HG02981 (cell line): ENCODE data around the gene ABCC11.

Source experiments
- ATAC-seq: cut with Tn5 transposase; IDR thresholded peaks from one replicate; pipeline ENCODE4 v1.9.1; 2021; ENCODE audit warnings: mild to moderate bottlenecking, moderate library complexity; ENCODE audit not compliant: unreplicated experiment

The ABCC11 gene

DNA sequence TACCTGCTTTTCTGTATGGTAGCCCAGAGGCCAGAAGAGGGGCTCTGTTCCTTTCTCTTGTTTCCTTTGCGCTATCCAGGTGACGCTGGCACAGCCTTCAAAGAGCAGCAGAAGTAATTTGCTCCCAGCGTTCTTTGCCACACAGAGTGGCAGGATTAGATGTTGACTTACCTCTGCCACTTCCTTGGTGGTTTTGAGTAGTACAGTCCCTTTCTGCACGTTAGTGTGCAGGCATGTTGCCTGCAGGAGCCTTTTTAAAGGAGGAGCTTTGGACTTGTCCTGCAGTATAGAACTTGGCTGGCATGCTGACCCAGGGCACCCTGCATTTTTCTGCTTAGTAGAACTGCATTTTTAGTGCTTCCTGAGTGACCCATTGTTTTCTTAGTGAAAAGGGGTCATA is at the start of gene ABCC11:
ABCC11 (minus strand) TSS at position 229 of the 400 bp plus-strand sequence. CDS start 15,618 bp downstream, outside the sequence.
- no peak for ATAC-seq

DNA sequence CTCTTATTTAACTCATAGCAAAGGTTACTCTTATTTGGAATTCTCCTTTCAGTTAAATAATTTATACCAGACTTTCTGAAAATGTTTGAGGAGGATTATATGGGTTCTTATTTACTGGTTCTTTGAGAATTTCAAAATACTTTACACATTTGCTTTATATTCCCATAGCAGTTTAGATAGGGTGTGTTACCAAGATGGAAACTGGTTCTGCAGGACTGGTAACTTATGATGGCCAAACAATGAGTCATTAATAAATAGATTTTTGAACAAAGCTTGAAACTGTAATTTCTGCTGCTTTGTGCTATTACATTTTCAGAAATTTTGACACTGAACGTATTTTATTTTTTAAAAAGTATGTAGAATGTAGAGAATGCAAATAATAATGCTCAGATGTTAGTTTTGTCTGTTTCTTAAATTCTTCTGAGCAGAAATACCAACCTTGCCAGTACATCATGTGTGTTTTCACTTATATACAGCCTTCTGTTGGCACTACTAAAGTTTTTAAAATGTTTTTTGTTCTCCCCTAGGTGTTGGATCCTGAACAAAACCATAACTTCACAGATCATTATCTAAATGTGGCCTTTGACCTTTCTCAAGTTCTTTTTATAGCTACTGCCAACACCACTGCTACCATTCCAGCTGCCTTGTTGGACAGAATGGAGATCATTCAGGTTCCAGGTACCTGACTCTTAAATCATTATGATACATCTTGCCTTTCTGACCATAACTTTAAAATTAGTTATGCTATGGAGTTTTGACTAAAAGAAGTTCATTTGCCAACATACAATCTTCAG is 48.3 kb upstream of the ABCC11 start:
- no peak for ATAC-seq

DNA sequence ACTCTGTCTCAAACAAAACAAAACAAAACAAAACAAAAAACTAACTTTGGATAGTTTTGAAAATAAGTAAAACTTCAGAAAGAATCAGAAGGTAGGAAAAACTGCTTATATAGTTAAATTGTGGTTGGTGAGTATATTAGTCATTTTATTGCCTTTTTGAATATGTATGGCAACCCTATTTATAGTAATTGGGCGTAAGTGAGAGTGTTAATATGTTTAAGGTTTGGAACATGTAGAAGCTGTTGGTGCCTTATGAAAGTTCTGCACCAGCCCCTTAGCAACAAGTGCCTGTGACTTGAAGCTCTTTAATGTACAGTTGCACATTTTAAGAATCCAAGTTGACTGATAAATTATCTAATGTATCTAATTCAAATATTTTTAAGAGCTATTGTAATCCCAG is 47.4 kb upstream of the ABCC11 start:
- no peak for ATAC-seq

DNA sequence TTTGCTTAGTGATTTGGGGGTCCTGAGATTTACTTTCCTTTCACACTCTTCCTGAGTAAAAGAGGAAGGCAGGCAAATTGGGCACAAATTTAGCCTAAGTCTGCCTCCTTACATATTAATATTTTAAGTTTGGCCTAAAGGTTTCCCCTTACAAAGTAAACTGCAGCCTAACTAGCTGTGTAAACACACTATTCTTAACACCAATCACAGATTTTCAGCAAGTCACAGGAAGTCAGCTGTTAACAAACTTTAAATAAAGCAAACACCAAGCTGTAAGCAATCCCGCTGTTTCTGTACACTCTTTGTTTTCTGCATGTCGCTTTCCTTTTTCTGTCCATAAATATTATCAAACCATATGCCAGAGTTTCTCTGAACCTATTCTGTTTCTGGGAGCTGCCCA is 45.1 kb upstream of the ABCC11 start:
- no peak for ATAC-seq

DNA sequence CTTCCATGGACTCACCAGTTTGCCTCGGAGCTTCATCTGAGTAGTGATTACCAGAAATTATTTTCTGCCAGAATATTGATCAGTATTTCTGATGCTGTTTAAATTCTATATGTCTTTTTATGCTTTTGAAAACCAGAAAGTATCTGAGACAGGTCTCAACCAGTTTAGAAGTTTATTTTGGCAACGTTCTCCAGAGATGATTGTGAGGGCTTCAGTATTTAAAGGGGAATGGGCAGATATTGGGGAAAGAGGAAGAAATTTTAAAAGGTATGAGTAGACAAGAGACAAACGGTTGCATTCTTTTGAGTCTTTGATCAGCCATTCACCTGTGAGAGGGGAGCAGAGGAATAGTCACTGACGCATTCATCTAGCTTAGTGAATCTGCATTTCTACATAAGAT is 44.4 kb upstream of the ABCC11 start:
- no peak for ATAC-seq

DNA sequence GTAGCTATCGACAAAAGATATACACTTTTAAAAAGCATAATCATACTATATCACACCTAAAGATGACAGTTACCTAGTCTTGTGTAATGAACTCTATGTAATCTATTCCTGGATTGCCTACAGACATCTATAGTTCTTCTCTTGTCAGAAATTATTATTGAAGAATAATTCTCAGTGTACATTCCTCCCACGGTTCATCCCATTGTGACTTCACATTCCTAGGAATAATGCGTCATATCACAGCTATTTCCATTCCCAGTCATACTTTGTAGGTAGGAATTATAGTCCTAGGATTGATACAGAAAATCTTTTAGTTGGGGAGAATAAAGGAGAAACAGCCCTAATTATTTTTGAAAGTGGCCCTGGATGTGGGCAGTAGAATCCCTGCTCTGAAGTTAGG is 44.0 kb upstream of the ABCC11 start:
- no peak for ATAC-seq

DNA sequence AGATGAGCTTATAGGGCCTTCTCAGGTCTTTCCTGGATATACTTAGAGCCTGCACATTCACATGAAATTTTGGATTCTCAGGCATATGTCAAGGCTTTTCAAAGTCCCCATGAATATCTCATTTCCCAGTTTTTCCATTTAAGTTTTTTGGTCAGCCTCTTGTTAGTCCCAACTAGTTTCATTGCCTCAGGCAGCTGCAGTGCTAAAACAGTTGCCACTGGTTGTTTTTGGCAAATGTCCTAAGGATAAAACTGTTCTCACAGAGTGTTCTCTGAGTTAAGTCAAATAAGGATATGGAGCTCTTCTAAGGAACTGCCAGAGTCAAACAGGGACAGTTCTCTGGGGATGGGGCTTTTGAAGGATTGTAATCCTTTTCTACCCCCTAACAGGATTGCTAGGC is 39.9 kb upstream of the ABCC11 start:
- ATAC-seq = no peak

DNA sequence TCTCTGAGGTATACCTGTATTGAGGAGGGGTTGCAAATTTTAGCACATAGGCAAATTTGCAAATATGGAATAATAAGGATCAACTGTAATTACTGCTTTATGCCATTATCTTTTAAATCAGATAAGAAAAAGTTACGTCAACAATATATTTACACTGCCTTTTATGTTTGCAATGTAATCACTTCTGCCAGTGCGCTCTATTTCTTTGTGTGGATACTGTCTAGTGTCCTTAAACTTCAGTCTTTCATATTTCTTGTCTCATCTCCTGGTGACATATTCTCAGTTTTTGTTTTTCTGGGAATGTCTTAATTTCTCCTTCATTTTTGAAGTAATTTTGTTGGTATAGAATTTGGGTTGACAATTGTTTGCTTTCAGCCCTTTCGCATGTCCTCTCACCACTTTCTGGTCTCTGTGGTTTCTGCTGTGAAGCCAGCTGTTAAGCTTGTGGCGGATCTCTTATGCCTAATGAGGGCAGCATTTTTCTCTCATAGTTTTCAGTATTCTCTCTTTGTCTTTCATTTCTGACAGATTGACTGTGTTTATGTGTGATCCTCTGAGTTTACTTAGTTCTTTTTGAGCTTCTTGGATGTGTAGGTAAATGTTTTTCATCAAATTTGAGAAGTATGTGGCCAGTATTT is 37.6 kb upstream of the ABCC11 start:
- peak; percentile 50 for ATAC-seq

DNA sequence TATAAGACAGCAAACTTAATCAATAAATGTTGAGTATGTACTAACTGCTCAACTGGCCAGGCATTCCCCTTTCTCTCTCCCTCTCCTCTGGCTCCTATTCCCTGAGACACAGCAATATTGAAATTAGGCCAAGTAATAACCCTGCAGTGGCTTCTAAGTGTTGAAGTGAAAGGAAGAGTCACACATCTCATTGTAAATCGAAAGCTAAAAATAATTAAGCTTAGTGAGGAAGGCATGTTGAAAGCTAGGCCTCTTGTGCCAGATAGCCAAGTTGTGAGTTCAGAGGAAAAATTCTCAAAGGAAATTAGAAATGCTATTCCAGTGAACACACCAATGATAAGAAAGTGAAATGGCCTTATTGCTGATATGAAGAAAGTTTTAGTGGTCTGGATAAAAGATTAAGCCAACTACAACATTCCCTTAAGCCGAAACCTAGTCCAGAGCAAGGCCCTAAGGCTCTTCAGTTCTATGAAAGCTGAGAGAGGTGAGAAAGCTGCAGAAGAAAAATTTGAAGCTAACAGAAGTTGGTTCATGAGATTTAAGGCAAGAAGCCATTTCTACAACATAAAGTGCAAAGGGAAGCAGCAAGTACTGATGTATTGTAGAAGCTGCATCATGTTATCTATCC is 35.4 kb upstream of the ABCC11 start:
- ATAC-seq = no peak

DNA sequence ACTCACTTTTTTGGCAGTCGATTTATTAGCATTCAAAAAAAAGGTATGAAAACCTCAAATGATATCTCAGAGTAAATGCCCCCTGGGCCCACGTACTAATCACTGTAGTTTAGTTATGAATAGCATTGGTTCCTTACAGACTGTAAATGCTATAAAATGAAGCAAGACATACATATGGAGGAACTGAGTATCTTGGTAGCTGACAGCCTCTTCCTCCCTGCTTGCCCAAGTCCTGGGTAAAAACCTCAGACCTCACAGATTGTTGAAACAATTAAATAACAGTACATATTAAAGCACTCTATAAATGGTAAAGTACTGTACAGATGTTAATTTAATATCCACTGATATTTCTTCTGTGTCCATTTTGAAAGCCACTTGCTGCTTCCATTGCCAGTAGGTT is 33.2 kb upstream of the ABCC11 start:
- no peak for ATAC-seq

DNA sequence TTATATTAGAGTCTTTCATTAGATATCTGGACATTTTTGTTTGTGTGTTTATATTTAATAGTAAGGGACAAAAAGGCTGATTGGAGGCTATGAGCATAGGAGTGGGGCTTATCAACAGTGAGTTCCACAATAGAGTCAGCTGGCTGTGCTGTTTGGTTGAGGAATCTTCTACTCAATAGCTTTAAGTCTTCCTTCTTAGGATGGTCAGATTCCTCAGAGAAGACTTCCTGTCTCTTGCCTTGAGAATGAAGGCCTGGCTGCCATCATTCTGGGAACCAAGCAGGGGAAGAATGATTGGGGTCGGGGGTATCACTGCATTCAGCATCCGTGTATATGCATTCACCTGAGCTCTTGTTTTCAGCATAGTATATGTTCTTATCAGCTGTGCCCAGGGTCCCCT is 31.9 kb upstream of the ABCC11 start:
- no peak for ATAC-seq

DNA sequence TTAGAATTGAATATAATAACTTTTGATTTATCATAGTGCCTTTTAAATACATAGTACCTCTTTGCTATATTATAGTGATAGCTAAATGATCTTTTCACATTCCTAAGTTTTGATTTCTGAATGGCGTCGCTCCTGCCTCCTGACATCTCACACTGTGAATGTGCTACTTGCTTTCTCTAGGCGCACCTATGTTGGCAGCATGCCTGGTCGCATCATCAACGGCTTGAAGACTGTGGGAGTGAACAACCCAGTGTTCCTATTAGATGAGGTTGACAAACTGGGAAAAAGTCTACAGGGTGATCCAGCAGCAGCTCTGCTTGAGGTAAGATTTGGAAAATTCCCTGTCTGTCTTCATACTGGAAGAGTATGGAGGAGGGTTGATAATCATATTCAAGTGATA is 29.8 kb upstream of the ABCC11 start:
- no peak for ATAC-seq

DNA sequence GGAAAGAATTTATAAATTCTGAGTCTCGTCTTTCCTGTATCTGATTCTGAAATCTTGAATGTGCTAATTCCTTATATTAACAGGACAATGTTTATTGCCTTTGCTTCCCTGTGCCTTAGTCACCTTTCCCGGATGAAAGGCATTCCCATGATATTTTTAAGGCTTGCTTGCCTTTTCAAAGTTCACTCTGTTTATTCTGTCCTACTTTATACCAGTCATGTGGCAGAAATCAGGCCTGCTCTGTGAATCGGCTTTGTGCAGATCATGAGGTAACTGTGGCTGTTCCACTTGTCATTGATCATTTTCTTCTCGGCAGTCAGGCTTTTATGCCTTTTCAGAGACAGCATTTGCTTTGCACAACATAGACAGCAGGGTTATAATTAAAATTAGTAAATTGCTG is 28.8 kb upstream of the ABCC11 start:
- ATAC-seq = no peak

DNA sequence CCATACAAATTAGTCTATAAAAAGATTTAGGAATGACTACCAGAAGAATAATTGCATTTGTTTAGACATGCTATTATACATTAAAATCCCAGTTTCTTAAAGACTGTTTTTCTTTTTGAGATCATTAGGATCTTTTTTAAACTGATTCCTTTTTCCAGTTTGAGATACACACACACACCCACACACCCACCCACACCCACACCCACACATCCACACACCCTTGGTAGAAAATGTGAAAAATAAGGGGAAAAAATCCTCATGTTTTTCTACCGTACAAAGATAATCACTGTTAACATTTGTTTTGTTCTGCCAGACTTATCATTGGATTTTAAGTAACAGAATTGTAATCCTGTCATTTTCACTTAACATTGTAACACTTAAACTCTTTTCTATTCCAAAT is 27.1 kb upstream of the ABCC11 start:
- ATAC-seq = no peak

DNA sequence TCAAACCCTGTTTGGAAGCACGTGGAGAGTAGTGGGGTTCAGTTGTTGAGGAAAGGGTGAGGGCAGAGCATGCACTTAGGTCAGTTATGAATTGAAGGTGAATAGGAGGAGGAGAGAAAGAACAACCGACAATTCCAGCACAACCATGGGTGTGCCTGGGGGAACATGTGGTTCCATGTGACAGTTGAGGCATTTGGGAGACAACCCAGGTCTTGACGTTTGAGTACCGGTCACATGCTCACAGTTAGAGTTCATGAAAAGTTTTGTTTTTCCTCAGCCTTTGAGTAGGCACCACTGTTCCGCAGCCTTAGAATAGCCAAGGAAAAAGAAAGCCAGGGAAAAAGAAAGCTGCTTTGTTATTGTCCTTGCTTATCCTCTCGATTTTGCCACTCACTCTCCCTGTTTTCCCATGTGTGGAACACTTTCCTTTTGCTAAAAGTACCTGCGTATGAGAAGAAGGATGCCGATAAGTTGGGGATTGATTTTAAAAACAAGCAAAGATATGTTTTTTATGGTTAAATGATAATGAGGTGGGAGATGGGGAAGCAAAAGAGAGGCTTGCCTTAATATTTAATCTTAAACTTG is 25.6 kb upstream of the ABCC11 start:
- no peak for ATAC-seq

DNA sequence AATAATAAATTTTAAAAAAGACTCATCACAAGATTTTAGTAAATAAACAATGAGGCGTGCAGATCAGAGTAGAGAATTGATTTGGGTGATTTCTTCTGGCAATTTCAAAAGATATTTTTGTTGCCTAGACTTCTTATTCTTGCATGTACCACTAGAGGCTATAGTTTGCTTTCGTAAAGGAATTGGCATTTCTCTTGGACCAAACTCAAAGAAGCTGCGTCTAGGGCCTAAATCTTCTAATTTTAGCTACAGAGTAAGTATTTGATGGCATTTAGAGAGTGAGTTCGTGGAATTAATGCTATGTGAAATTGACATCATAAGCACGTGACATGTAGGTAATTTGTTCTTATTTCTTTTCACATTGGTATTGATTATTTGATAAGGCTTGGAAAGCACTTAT is 24.4 kb upstream of the ABCC11 start:
- no peak for ATAC-seq

DNA sequence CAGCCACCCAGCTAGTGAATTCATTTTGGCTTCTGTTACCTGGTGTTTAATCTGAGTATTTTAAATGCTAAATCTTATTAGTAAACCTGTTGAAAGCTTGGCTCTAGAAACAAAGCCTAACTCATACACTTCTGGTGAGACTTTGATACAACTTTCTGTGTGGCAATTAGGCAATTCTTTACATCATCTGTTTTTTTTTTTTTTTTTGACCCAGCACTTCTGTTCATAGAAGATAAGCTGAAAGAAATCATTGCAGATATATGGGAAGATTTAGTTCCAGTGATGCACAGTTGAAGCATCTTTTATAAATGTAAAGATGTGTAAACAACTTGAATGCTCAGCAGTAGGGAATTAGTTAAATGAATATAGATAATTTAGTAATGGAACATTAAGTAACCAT is 21.7 kb upstream of the ABCC11 start:
- ATAC-seq = no peak

DNA sequence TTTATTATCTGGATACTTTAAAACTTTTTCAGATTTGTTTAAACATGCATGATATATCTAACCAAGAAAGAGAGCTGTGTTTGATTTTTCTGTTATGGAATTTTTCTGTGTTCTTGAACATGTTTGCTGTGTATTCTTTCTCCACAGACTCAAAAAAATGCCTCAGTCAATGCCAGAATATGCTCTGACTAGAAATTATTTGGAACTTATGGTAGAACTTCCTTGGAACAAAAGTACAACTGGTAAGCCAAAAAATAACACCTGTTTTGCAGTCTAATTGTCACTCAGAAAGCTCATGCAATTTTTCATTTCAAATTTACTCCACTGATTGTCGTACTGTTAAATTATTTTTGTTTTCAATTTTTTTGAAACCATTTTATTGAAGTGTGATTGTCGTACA is 15.3 kb upstream of the ABCC11 start:
- no peak for ATAC-seq

DNA sequence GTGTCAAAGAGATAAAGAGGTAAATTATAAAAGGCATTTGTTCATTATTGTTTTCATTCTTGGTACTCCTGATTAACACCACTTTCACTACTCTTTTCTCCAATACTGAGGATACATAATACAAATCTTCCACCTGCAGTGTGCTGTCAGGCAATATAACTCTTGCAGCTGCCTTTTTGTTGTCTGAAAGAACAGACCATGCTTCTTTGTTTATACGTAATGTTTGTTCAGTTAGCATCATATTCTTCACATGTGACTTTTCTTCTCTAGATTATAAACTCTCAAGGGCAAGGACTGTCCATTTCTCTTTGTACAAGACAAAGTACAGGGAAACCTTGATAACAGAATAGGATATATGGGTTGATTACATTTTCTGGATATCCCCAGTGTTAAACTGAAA is 14.2 kb upstream of the ABCC11 start:
- no peak for ATAC-seq

DNA sequence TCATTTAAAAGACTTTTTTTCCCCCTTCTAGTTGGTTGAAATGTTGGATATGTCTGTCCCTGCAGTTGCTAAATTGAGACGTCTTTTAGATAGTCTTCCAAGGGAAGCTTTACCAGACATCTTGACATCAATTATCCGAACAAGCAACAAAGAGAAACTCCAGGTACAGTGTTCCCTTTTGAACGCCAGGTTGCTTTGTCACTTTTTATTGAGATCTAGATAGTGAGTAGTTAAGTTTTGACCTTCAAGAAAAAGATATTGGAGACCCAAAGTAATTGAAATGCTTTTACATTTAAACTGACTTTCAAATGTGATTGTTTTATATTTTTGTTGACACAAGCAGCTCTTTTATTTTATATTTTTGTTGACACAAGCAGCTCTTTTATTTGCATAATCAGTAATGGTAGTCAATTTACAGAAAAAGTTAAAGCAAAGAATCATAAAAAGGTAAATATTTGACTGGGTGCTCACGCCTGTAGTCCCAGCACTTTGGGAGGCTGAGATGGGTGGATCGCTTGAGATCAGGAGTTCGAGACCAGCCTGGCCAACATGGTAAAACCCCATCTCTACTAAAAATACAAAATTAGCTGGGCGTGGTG is 9.3 kb upstream of the ABCC11 start:
- no peak for ATAC-seq

DNA sequence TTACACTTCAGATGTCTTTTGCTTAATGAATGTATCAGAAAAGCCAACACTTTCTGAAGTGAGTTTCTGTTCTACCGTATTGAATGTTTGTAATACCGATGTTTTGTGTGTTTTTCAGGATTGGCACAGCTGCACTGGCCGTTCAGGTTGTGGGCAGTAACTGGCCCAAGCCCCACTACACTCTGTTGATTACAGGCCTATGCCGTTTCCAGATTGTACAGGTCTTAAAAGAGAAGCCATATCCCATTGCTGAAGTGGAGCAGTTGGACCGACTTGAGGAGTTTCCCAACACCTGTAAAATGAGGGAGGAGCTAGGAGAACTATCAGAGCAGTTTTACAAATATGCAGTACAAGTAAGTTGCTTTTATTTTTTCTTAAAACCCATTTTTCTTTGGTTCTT is 4.7 kb upstream of the ABCC11 start:
- ATAC-seq = no peak
